ENCODE data around the gene M1AP. TPM values are rescaled to one million over a fixed set of nuclear protein-coding genes. Genes with fewer than 3 reads are reported as not detected.

The M1AP gene
- total and polyA plus RNA-seq, 2 of the 4 experiments (the other 2 are of a cell fraction) = 0.03 TPM; not detected in 1

DNA sequence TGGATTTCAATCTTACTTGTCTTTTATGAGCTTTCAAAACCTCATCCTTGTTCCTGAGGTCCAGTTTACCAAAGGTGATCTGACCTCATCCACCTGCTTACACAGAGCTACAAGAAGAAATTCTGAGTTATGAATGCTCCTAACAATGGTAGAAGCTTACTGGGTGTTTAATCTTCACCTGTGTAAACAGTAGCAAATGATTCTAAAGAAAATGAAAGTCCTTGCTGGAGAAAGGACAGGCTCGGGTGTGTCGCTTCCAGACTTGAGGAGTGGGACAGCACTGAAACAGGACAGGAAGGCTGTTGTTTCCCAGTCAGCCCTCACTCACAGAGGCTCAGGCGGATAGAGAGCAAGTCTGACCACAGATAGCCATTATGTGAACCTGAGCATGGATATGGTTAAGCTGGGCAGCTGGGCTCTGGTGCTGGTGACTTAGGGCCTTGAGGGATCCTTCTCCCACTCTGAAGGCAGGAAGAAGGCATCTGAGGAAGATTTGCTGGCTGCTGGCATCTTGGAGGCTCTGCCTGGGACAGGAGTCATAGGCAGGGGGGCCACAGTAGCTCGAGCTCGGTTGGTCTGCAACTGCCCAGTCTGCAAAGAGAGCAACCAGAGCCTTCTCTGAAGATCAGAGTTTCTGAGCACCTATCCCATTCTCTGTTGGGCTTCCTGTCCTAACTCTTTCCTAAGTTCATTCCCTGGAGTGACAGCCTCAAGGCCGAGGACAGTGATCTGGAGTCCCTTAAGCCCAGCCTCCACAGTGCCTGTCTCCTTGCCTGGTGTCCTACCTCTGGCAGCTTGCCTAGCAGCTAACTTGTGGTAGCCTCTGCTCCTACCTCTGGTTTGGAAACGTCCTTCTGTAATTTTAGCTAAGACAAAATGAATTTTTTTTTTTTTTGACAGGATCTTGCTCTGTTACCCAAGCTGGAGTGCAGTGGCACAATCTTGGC is 89.6 kb downstream of the M1AP start:
- Histone ChIP-seq H3K27me3 (ENCODE audit: control insufficient read depth, insufficient read depth, low read length) (no peaks in the 10 kb centered on the region), H3K9me3 (ENCODE audit: control insufficient read depth, insufficient read depth, low read length) (no peaks in the 10 kb centered on the region), H2BK120ac (ENCODE audit: low read depth, low read length) (no peak overlapping the region), H3K23ac (ENCODE audit: low read depth, low read length) (no peak overlapping the region), H2AK9ac (replicated peaks; ENCODE audit: low read depth, low read length, poor library complexity) (no peak overlapping the region), H3K4ac (ENCODE audit: low read depth, low read length) (no peak overlapping the region), H3K4me2 (ENCODE audit: low read depth, low read length) (no peak overlapping the region), H4K8ac (ENCODE audit: low read depth in 2 of 2, low read length in 2 of 2) (no peak overlapping the region), H4K5ac (ENCODE audit: low read depth, low read length) (no peak overlapping the region), H2BK5ac (ENCODE audit: low read depth, low read length, poor library complexity, severe bottlenecking) (no peak overlapping the region), H3K79me1 (ENCODE audit: low read depth in 1 of 2, low read length in 2 of 2) (peaks cover 6 to 30% of the 10 kb centered on the region in 2 experiments; a peak in 3 of 4 replicates), H4K20me1 (ENCODE audit: insufficient read depth, low read length) (no peaks in the 10 kb centered on the region), H3K56ac (ENCODE audit: extremely low read depth, insufficient read depth, low read length) (no peak overlapping the region), H3K4me1 (ENCODE audit: control insufficient read depth, insufficient read depth, low read length) (peaks cover 8% of the 10 kb centered on the region; the same call in 1 of the 2 replicates), H4K91ac (ENCODE audit: insufficient read depth, low read depth, low read length) (no peak overlapping the region), H3K36me3 (ENCODE audit: control insufficient read depth, insufficient read depth, low read length) (peaks cover 14% of the 10 kb centered on the region), H3K4me3 (ENCODE audit: insufficient read depth, low read depth, low read length) (no peak overlapping the region), H2AK5ac (ENCODE audit: low read depth, low read length) (no peak overlapping the region; the same call in 1 of the 2 replicates), H3K18ac (ENCODE audit: low read depth, low read length) (no peak overlapping the region), H3K14ac (replicated peaks; ENCODE audit: low read depth, low read length) (no peak overlapping the region), H3K9me1 (ENCODE audit: insufficient read depth, low read length) (0 out of 2 replicates have a peak, but pooled peaks cover 13% of the 10 kb centered on the region), H3K9ac (ENCODE audit: low read depth, low read length) (no peak overlapping the region), H2AFZ (replicated peaks; ENCODE audit: low read length, poor library complexity) (no peak overlapping the region), H2BK20ac (ENCODE audit: low read depth, low read length) (no peak overlapping the region), H2BK15ac (ENCODE audit: low read depth, low read length) (no peak overlapping the region), H3K27ac (ENCODE audit: insufficient read depth, low read length) (no peak overlapping the region)
- ATAC-seq (ENCODE audit: low read depth) = no peak
- 74% methylated on average over 2 of the region's 7 CpGs; no CpG with 5 or more reads in 1 of the 2 experiments for WGBS, 2 experiments (ENCODE audit: extremely low coverage in 2 of 2, insufficient read length in 1 of 2)
- intact Hi-C loops (cut with micrococcal nuclease) = no loop called here
- POLR2A ChIA-PET (ENCODE audit: unreplicated experiment) = interaction anchor here (1.5 kb wide), 1 partner anchor 9 kb away, joined by 3 read pairs; no protein-coding TSS in a partner anchor
- no peak for TF ChIP-seq MXI1 (IDR thresholded peaks at IDR 0.05; ENCODE audit: borderline replicate concordance, low read depth, low read length)
- no peak for TF ChIP-seq MAFK (IDR thresholded peaks at IDR 0.05; ENCODE audit: low read depth, low read length)
- TF ChIP-seq SMC3 (IDR thresholded peaks at IDR 0.05; ENCODE audit: low read depth, low read length) = no peak
- no peak for TF ChIP-seq FOS (IDR thresholded peaks at IDR 0.05; ENCODE audit: low read depth, low read length)
- TF ChIP-seq CHD1 (IDR thresholded peaks at IDR 0.05; ENCODE audit: low read depth, low read length) = no peak
- TF ChIP-seq, protein P1, sequence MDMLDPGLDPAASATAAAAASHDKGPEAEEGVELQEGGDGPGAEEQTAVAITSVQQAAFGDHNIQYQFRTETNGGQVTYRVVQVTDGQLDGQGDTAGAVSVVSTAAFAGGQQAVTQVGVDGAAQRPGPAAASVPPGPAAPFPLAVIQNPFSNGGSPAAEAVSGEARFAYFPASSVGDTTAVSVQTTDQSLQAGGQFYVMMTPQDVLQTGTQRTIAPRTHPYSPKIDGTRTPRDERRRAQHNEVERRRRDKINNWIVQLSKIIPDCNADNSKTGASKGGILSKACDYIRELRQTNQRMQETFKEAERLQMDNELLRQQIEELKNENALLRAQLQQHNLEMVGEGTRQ (IDR thresholded peaks at IDR 0.05; ENCODE audit: low read depth, low read length) = no peak
- CTCF ChIA-PET = interaction anchor here (1.5 kb wide), 1 partner anchor 30 kb away, joined by 3 read pairs; no protein-coding TSS in a partner anchor
- dilution Hi-C loops (cut with HindIII; ENCODE audit: low sequenced_read_pairs, unreplicated experiment) = no loop called here
- in situ Hi-C loops (cut with MboI; ENCODE audit: low sequenced_read_pairs) = no loop called here
- no peak for DNase-seq
- BruUV-seq (replicated peaks) = no TSS peak
